ENCODE results near the gene CFAP77. TPM values are rescaled to one million over a fixed set of nuclear protein-coding genes. Genes with fewer than 3 reads are reported as not detected.

The CFAP77 gene
- total RNA-seq: not detected in 2 replicates

GRCh38 chr9:132409828-132410528 is at the start of gene CFAP77:
TSS of gene CFAP77 (plus strand) at chr9:132410211. CDS start at chr9:132410272, 61 bp downstream.

GRCh38 chr9:132406554-132407122 is 3.4 kb upstream of the CFAP77 start, which contains the start of gene TTF1:
TSS of gene TTF1 (minus strand) at chr9:132406840. CDS start at chr9:132402821, 4,019 bp downstream.

GRCh38 chr9:132582276-132582785 is 172.3 kb downstream of the CFAP77 start, which contains the start of gene BARHL1:
TSS of gene BARHL1 (plus strand) at chr9:132582606. CDS start at chr9:132582798, 192 bp downstream.

Small RNA genes within 50 kb of the gene (small RNA-seq; reads per million reads assigned to genes)
- 0.75 reads per million, percentile 33 among the genes with 10 or more reads in this experiment for gene RNU5D-2P (ENCODE audit: low replicate concordance)

Other genes starting within 250 kb of the CFAP77 start
- 1.1 and 2.8 TPM in 2 replicates for gene NTNG2, start 248.2 kb upstream of the CFAP77 start, total RNA-seq
- 88.9 and 125 TPM in 2 replicates for gene SETX, start 55.2 kb upstream of the CFAP77 start, total RNA-seq
- gene TTF1, start 3.4 kb upstream of the CFAP77 start, total RNA-seq: 6.6 and 8.0 TPM in 2 replicates
- not detected in 2 replicates for gene BARHL1, start 172.4 kb downstream of the CFAP77 start, total RNA-seq

Measured in placental pericyte (primary cell).